ENCODE data around the gene PLEKHA8.
A peak's percentile ranks its signal among the peaks of the same experiment; 100 is the strongest.

Gene PLEKHA8

DNA sequence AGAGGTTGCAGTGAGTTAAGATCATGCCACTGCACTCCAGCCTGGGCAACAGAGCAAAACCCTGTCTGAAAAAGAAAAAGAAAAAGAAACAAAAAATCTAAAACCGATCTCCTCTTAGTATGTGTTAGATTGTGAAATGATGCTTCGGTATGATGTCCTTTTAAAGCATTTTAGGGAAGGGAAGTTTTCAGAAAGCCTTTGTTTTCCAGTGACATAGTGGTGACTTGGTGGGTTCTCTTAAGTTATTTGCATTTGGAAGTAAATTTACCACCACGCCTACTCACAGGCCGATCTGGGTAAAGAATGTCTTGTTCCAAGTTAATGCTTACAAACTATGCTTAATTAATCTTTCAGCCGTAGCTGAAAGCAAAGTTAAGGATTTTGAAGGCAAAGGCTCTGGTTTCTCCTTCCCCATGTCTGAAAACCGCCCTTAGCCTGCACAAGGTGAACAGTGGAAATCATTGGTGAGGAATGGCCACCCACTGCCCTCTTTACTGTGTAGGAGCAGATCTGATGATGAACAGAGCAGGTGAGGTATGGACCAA, 117.3 kb downstream of the PLEKHA8 start:
- Histone ChIP-seq H3K36me3 (ENCODE audit: control insufficient read depth, insufficient read depth, low read length) (no peaks in the 10 kb centered on the region), H3K9me3 (ENCODE audit: control insufficient read depth, low read length) (no peaks in the 10 kb centered on the region), H3K27ac (ENCODE audit: low read depth, low read length, severe bottlenecking) (peak overlapping the region; percentile 52), H3K4me1 (ENCODE audit: control insufficient read depth, insufficient read depth, low read length, poor library complexity, severe bottlenecking) (peaks cover 27% of the 10 kb centered on the region), H3K4me3 (ENCODE audit: extremely low read depth, insufficient read depth, low read length, poor library complexity, severe bottlenecking) (no peak overlapping the region)
- WGBS, 2 experiments (ENCODE audit: insufficient coverage in 2 of 2): 86 to 93% methylated on average over 2 to 4 of the region's 6 CpGs

- Histone ChIP-seq H3K36me3 (ENCODE audit: control insufficient read depth, insufficient read depth, low read length) (no peaks in the 10 kb centered on the region), H3K4me3 (ENCODE audit: extremely low read depth, insufficient read depth, low read length, poor library complexity, severe bottlenecking) (no peak overlapping the region), H3K9me3 (ENCODE audit: control insufficient read depth, low read length) (no peaks in the 10 kb centered on the region), H3K4me1 (ENCODE audit: control insufficient read depth, insufficient read depth, low read length, poor library complexity, severe bottlenecking) (peaks cover 27% of the 10 kb centered on the region), H3K27ac (ENCODE audit: low read depth, low read length, severe bottlenecking) (peak overlapping the region; percentile 52)
- 68 to 72% methylated on average over 12 to 13 of the region's 13 CpGs for WGBS, 2 experiments (ENCODE audit: insufficient coverage in 2 of 2)
These were observed 118.0 kb downstream of the PLEKHA8 start for GRCh38 chr7:30146127-30146612.

GRCh38 chr7:30147223-30147622, 119.0 kb downstream of the PLEKHA8 start:
- Histone ChIP-seq H3K4me1 (ENCODE audit: control insufficient read depth, insufficient read depth, low read length, poor library complexity, severe bottlenecking) (peaks cover 27% of the 10 kb centered on the region), H3K9me3 (ENCODE audit: control insufficient read depth, low read length) (no peaks in the 10 kb centered on the region), H3K4me3 (ENCODE audit: extremely low read depth, insufficient read depth, low read length, poor library complexity, severe bottlenecking) (no peak overlapping the region), H3K27ac (ENCODE audit: low read depth, low read length, severe bottlenecking) (no peak overlapping the region), H3K36me3 (ENCODE audit: control insufficient read depth, insufficient read depth, low read length) (peaks cover 7% of the 10 kb centered on the region)
- 82 to 87% methylated on average over 3 of the region's 4 CpGs for WGBS, 2 experiments (ENCODE audit: insufficient coverage in 2 of 2)

GRCh38 chr7:30147785-30148184, 119.6 kb downstream of the PLEKHA8 start:
- Histone ChIP-seq H3K27ac (ENCODE audit: low read depth, low read length, severe bottlenecking) (no peak overlapping the region), H3K36me3 (ENCODE audit: control insufficient read depth, insufficient read depth, low read length) (peaks cover 12% of the 10 kb centered on the region), H3K4me3 (ENCODE audit: extremely low read depth, insufficient read depth, low read length, poor library complexity, severe bottlenecking) (no peak overlapping the region), H3K4me1 (ENCODE audit: control insufficient read depth, insufficient read depth, low read length, poor library complexity, severe bottlenecking) (peaks cover 22% of the 10 kb centered on the region), H3K9me3 (ENCODE audit: control insufficient read depth, low read length) (no peaks in the 10 kb centered on the region)
- 82 to 92% methylated on average over 2 of the region's 2 CpGs for WGBS, 2 experiments (ENCODE audit: insufficient coverage in 2 of 2)

GRCh38 chr7:30148426-30148825, 120.2 kb downstream of the PLEKHA8 start:
- no peak overlapping the region for H3K4me3 ChIP-seq (ENCODE audit: extremely low read depth, insufficient read depth, low read length, poor library complexity, severe bottlenecking)
- H3K4me1 ChIP-seq (ENCODE audit: control insufficient read depth, insufficient read depth, low read length, poor library complexity, severe bottlenecking): peaks cover 17% of the 10 kb centered on the region
- H3K27ac ChIP-seq (ENCODE audit: low read depth, low read length, severe bottlenecking): no peak overlapping the region
- H3K36me3 ChIP-seq (ENCODE audit: control insufficient read depth, insufficient read depth, low read length): peaks cover 12% of the 10 kb centered on the region
- 96 to 100% methylated on average over 2 to 5 of the region's 5 CpGs for WGBS, 2 experiments (ENCODE audit: insufficient coverage in 2 of 2)
- H3K9me3 ChIP-seq (ENCODE audit: control insufficient read depth, low read length): no peaks in the 10 kb centered on the region

- peaks cover 12% of the 10 kb centered on the region for H3K36me3 ChIP-seq (ENCODE audit: control insufficient read depth, insufficient read depth, low read length)
- peaks cover 16% of the 10 kb centered on the region for H3K4me1 ChIP-seq (ENCODE audit: control insufficient read depth, insufficient read depth, low read length, poor library complexity, severe bottlenecking)
- H3K4me3 ChIP-seq (ENCODE audit: extremely low read depth, insufficient read depth, low read length, poor library complexity, severe bottlenecking): no peak overlapping the region
- no peak overlapping the region for H3K27ac ChIP-seq (ENCODE audit: low read depth, low read length, severe bottlenecking)
- WGBS, 2 experiments (ENCODE audit: insufficient coverage in 2 of 2): 74 to 81% methylated on average over 11 to 13 of the region's 13 CpGs
- H3K9me3 ChIP-seq (ENCODE audit: control insufficient read depth, low read length): no peaks in the 10 kb centered on the region
These were observed 120.8 kb downstream of the PLEKHA8 start for GRCh38 chr7:30148951-30149459.

- Histone ChIP-seq H3K4me1 (ENCODE audit: control insufficient read depth, insufficient read depth, low read length, poor library complexity, severe bottlenecking) (peaks cover 13% of the 10 kb centered on the region), H3K27ac (ENCODE audit: low read depth, low read length, severe bottlenecking) (no peak overlapping the region), H3K4me3 (ENCODE audit: extremely low read depth, insufficient read depth, low read length, poor library complexity, severe bottlenecking) (no peak overlapping the region), H3K9me3 (ENCODE audit: control insufficient read depth, low read length) (no peaks in the 10 kb centered on the region), H3K36me3 (ENCODE audit: control insufficient read depth, insufficient read depth, low read length) (peaks cover 12% of the 10 kb centered on the region)
- WGBS, 2 experiments (ENCODE audit: insufficient coverage in 2 of 2): 96 to 100% methylated on average over 5 of the region's 7 CpGs
These were observed 121.5 kb downstream of the PLEKHA8 start for GRCh38 chr7:30149640-30150272.

- H3K36me3 ChIP-seq (ENCODE audit: control insufficient read depth, insufficient read depth, low read length): peaks cover 12% of the 10 kb centered on the region
- peaks cover 10% of the 10 kb centered on the region for H3K4me1 ChIP-seq (ENCODE audit: control insufficient read depth, insufficient read depth, low read length, poor library complexity, severe bottlenecking)
- 92 to 95% methylated on average over 5 to 6 of the region's 7 CpGs for WGBS, 2 experiments (ENCODE audit: insufficient coverage in 2 of 2)
- H3K9me3 ChIP-seq (ENCODE audit: control insufficient read depth, low read length): no peaks in the 10 kb centered on the region
- H3K27ac ChIP-seq (ENCODE audit: low read depth, low read length, severe bottlenecking): no peak overlapping the region
- no peak overlapping the region for H3K4me3 ChIP-seq (ENCODE audit: extremely low read depth, insufficient read depth, low read length, poor library complexity, severe bottlenecking)
These were observed 122.5 kb downstream of the PLEKHA8 start for GRCh38 chr7:30150711-30151110.

GRCh38 chr7:30154111-30154587, 125.9 kb downstream of the PLEKHA8 start:
- Histone ChIP-seq H3K36me3 (ENCODE audit: control insufficient read depth, insufficient read depth, low read length) (peaks cover 12% of the 10 kb centered on the region), H3K9me3 (ENCODE audit: control insufficient read depth, low read length) (no peaks in the 10 kb centered on the region), H3K4me3 (ENCODE audit: extremely low read depth, insufficient read depth, low read length, poor library complexity, severe bottlenecking) (no peak overlapping the region), H3K4me1 (ENCODE audit: control insufficient read depth, insufficient read depth, low read length, poor library complexity, severe bottlenecking) (no peaks in the 10 kb centered on the region), H3K27ac (ENCODE audit: low read depth, low read length, severe bottlenecking) (no peak overlapping the region)
- WGBS, 2 experiments (ENCODE audit: insufficient coverage in 2 of 2): 83 to 94% methylated on average over 2 to 3 of the region's 9 CpGs

DNA sequence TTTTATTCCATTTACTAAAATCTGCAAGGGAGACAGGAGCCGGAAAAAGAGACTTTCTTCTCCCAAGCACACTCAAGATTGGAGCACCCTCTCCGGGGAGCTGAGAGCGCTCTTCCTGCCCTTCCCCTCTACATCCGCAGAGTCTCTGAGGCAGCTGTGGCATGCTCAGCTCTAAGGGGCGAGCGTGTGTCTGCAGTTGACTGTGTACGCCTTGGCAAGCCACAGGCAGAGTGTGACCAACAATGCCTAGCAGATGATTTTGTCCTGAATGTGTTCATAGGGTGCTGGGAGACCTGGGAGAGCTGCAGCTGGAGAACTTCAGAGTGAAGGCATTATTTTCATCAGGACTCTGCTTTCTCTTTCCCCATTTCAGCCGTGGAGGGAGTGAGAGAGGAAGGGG, 127.3 kb downstream of the PLEKHA8 start:
- Histone ChIP-seq H3K4me1 (ENCODE audit: control insufficient read depth, insufficient read depth, low read length, poor library complexity, severe bottlenecking) (no peaks in the 10 kb centered on the region), H3K9me3 (ENCODE audit: control insufficient read depth, low read length) (no peaks in the 10 kb centered on the region), H3K36me3 (ENCODE audit: control insufficient read depth, insufficient read depth, low read length) (peaks cover 12% of the 10 kb centered on the region), H3K4me3 (ENCODE audit: extremely low read depth, insufficient read depth, low read length, poor library complexity, severe bottlenecking) (no peak overlapping the region), H3K27ac (ENCODE audit: low read depth, low read length, severe bottlenecking) (no peak overlapping the region)
- WGBS, 2 experiments (ENCODE audit: insufficient coverage in 2 of 2): 89 to 90% methylated on average over 3 to 7 of the region's 8 CpGs

DNA sequence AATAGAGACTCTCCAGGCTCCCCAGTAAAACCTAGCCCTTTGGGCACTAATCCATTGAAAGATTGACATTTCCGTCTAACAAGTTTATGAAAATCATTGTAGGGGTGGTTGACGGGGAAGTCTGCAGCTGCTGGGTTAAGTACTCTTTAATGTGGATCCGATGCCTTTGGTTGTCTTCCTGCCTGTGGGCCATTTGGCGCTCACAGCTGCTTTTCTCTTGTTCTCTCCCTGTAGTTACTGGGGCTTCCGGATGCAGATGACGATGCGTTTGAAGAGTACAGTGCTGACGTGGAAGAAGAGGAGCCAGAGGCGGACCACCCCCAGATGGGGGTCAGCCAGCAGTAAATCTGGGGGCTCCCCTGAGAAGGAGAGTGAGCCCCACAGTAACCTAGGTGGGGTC, 129.0 kb downstream of the PLEKHA8 start:
- Histone ChIP-seq H3K4me3 (ENCODE audit: extremely low read depth, insufficient read depth, low read length, poor library complexity, severe bottlenecking) (no peak overlapping the region), H3K9me3 (ENCODE audit: control insufficient read depth, low read length) (no peaks in the 10 kb centered on the region), H3K27ac (ENCODE audit: low read depth, low read length, severe bottlenecking) (no peak overlapping the region), H3K36me3 (ENCODE audit: control insufficient read depth, insufficient read depth, low read length) (peaks cover 6% of the 10 kb centered on the region), H3K4me1 (ENCODE audit: control insufficient read depth, insufficient read depth, low read length, poor library complexity, severe bottlenecking) (peaks cover 10% of the 10 kb centered on the region)
- 84 to 96% methylated on average over 6 to 8 of the region's 9 CpGs for WGBS, 2 experiments (ENCODE audit: insufficient coverage in 2 of 2)
